Stimulated activated CD8-positive, alpha-beta memory T cell treated with anti-CD3 and anti-CD28 coated beads, Interleukin-12 subunit alpha, Interleukin-12 subunit beta, amount 100 ng/mL, for 4 hours (primary cell): Measurements from ENCODE around the gene SURF4.
"Not testable (repeated sequence)": the region's sequence is repeated elsewhere in the genome, so short reads cannot be mapped to it uniquely, and the experiment has no call there.

Experiments used
- DNase-seq: peaks from one replicate; pipeline ENCODE4 v3.0.0-alpha.2; 2020; ENCODE audit warnings: low read depth

SURF4 gene

GRCh38 chr9:133397370-133397769, 21.5 kb upstream of the SURF4 start:
- no peak for DNase-seq

DNA sequence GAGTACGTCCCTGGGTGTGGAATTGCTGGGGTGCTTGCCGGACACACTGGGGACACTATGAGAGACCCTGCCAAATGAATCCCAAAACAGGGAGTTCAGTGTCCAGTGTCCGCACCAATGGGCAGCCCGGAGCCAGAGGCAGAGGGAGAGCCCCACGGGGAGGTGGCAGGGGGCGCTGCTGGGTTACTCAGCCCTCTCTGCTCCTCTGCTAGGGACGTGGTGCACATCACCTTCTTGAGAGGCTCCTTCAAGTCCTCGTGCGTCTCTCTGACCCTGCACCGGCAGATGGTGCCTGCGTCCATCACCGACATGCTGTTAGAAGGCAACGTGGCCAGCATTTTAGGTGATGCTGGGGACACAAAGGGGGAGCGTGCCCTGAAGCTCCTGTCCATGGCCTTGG, 21.1 kb upstream of the SURF4 start:
- no peak for DNase-seq

DNA sequence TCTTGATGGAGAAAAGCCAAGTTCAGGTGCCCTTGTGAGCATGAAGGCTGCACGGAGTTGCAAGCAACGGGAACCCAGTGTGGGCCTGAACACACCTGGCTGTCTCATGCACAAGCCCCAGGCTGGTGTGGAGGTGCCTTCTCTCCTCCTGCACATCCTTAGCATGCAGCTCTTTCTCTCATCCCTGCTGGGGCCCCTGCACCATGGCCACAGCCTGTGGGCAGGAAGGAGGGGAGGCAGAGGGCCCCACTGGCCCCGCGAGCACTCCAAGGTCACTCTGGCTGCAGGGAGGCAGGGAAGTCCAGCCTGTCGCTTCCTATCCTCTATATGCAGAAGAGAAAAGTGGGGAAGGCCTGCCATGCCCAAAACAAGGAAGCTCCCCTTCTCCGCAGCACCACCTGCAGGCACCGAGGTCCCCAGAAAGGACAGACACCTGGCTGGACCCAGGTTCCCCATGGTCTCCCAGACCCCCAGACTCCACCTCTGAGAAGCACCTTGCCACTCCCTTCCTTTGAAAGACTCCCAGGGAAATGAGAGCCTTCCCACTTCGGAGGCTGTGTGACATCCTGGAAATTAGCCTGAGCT, 18.9 kb upstream of the SURF4 start:
- DNase-seq: no peak

DNA sequence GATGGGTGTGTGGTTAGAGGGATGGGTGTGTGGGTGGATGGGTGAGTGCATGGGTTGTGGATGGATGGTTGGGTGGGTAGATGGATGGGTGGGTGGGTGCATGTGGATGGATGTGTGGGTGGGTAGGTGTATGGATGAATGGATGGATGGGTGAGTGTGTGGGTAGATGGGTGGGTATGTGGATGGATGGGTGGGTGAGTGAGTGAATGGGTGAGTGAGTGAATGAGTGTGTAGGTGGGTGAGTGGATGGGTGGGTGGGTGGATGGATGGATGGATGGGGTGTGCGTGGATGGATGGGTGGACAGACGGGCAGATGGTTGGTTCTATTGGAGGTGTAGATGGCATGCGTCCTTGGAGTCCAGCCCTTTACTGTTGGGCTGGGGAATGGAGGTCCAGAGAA, 17.5 kb upstream of the SURF4 start:
- no peak for DNase-seq

DNA sequence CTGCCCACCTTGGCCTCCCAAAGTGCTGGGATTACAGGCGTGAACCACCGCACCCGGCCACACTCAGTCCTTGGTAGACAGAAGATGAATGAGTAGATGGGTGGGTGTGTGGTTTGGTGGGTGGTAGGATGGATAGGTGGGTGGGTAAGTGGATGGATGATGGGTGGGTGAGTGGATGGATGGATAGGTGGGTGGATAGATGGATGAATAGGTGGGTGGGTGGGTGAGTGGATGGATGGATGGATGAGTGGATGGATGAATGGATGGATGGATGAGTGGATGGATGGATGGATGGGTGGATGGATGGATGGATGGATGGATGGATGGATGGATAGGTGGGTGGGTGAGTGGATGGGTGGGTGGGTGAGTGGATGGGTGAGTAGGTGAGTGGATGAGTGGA, 16.4 kb upstream of the SURF4 start:
- not testable (repeated sequence) for DNase-seq

DNA sequence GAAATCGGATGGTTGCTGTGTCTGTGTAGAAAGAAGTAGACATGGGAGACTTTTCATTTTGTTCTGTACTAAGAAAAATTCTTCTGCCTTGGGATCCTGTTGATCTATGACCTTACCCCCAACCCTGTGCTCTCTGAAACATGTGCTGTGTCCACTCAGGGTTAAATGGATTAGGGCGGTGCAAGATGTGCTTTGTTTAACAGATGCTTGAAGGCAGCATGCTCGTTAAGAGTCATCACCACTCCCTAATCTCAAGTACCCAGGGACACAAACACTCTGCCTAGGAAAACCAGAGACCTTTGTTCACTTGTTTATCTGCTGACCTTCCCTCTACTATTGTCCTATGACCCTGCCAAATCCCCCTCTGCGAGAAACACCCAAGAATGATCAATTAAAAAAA, 15.6 kb upstream of the SURF4 start:
- DNase-seq: not testable (repeated sequence)

DNA sequence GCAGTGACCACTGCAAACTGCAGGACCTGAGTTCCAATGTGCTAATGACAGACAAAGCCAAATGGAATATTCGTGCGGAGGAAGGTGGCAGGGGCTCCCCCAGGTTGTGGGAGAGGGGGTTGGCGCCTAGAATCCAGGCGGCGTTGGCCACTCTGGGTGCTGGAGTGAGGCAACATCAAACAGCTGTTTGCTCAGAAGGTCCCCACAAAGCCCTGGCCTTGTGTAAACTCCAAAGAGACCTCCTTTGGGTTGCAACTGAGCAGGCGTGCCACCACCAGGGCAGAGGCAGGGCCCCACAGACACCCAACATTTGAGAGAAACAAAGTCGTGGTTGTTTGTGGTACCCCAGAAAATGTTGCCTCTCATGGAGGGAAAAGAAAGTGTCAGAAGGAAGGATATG, 14.9 kb upstream of the SURF4 start:
- DNase-seq: no peak

DNA sequence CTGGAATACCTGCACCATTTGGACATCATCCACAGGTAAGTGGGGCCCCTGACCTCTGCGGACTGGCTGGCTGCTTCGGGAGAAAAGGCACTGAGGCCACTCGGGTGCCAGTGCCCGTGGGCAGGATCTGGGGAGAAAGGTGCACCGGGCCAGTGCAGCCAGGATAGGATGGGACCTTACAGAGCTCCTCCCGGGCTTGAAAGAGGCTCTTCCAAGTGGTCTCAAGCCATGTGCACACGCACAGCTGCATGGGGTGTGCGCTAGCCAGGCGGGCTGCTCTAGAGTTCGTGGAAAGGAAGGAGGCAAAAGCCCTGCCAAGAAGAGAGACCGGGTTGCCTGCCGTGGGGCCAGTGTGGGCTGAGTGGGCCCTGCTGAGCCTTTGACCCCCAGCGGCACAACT, 13.7 kb upstream of the SURF4 start:
- DNase-seq: no peak

- no peak for DNase-seq
Measured at GRCh38 chr9:133389025-133389557, 13.2 kb upstream of the SURF4 start.

DNA sequence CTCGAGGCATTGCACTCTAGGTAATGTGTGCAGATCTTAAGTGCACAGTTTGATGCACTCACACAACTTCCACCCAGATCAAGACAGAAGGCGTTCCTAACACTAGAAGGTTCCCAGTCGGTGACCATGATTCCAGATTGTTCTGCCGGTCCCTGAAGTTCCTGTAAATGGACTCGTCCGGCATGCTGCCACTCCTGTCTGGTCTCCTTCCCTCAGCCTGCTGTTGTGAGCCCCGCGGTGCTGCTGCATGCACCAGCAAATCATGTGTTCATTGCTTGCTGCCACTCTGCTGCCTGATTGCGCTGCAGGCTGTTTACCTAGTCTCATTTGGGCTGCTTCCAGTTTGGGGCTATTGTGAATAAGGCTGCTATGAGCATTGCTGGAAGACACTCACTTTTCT, 11.8 kb upstream of the SURF4 start:
- no peak for DNase-seq

GRCh38 chr9:133386338-133386737, 10.5 kb upstream of the SURF4 start:
- no peak for DNase-seq

DNA sequence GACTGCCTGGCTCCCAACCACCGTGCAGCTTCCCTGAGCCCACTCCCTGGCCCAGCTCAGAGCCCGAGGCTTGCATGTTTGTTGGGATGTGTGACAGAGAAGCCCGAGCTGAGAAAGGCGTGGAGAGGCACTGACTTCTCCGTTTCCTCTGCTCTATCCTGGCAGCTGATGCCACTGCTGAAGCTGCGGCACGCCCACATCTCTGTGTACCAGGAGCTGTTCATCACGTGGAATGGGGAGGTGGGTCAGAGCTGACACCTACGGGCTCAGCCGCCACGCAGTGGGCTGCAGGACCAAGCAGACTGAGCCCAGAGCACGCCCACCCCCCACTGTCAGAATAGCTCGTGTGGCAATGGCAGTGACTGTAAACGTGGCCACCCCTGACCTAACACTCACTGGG, 9.6 kb upstream of the SURF4 start:
- DNase-seq: no peak

GRCh38 chr9:133384736-133385321, 9.0 kb upstream of the SURF4 start:
- no peak for DNase-seq

DNA sequence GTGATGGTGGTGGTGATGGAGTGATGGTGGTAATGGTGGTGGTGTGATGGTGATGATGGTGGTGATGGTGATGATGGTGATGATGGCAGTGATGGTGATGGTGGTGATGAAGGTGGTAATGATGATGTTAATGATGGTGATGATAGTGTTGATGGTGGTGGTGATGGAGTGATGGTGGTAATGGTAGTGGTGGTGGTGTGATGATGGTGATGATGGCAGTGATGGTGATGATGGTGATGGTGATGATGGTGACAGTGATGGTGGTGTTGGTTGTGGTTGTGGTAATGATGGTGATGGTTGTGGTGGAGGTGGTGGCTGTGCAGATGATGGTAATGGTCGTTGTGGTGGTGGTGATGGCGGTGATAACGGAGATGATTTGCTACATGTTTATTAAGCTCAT, 7.6 kb upstream of the SURF4 start:
- DNase-seq: no peak

DNA sequence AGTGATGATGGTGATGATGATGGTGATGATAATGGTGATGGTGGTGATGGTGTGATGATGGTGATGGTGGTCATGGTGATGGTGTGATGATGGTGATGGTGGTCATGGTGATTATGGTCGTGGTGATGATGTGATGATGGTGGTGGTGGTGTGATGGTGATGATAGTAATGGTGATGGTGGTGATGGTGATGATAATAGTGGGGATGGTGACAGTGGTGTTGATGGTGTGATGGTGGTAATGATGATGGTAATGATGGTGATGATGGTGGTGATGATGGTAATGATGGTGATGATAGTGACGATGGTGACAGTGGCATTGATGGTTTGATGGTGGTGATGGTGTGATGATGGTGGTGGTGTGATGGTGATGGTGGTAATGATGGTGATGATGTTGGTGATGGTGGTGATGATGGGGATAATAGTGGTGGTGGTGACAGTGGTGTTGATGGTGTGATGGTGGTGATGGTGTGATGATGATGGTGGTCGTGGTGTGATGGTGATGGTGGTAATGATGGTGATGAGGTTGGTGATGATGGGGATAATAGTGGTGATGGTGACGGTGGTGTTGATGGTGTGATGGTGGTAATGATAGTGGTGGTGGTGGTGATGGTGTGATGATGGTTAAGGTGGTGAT, 6.8 kb upstream of the SURF4 start:
- DNase-seq: no peak

- no peak for DNase-seq
Measured at GRCh38 chr9:133380734-133381133, 4.9 kb upstream of the SURF4 start.

DNA sequence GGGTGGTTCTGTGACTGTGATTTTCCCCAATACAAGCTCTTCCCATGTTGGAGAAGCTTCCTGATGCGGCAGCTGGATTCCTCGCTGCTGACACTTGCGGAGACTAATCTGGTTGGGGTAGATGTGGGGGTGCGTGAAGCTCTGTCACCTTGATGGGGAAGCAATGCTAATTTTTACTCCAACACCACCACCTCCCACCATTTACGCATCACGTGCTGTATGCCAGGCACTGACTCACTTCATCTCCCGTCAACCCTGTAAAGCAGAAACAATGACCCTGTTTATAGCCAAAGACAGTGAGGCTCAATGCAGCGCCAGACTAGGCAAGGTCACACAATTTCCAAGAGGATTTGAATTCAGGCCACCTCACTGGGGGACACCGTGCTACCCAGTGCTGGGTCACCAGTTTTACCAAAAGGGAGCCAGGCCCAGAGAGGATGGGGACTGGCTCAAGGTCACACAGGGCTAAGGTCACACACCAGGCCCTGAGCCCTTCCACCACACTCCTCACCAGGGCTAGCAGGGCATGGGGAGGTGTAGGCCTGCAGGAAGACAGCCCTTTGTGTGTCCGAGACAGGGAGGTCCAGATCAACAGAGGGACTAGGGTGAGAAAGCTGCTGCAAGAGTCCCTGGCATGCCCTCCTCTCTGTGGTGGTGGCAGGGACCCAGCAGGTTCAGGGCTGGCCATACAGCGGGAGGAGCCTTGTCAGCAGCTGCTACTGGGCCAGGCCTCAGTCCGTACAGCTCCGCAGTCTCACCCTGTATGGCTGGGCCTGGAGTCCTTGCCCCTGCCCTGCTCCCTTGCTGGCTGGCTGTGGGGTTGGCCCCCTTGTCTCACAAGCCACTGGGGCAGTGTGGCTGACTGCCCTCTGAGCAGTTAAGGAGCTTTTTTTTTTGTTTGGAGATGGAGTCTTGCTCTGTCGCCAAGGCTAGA, 3.6 kb upstream of the SURF4 start:
- DNase-seq: no peak

DNA sequence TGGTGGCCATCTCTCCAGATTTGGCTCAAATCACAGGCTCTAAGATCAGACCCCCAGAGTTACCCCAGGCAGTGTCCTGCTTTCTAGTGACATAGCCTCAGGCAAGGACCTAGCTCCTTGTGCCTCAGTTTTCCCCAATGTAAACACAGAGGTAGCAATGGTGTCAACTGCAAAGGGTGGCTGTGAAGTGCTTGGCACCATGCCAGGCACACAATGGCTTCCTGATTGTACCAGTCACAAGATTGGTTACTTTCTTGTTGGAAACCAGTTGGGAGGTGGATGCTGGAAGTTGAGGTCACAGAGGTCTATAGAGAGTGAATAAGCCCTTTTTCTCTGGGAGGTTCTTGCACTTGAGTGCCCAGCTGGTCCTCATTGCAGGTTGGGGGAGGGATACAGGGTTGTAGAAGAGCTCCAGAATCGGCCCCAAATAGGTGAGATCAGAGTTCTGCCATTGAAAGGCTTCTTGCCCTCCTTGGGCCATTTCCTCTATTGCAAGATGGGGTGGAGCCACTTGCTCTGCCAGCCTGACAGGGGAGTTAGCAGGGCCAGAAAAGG, 2.6 kb upstream of the SURF4 start:
- DNase-seq: no peak

- no peak for DNase-seq
Measured at GRCh38 chr9:133377721-133378216, 1.9 kb upstream of the SURF4 start.

- not testable (repeated sequence) for DNase-seq
Measured at GRCh38 chr9:133377280-133377679, 1.4 kb upstream of the SURF4 start.

DNA sequence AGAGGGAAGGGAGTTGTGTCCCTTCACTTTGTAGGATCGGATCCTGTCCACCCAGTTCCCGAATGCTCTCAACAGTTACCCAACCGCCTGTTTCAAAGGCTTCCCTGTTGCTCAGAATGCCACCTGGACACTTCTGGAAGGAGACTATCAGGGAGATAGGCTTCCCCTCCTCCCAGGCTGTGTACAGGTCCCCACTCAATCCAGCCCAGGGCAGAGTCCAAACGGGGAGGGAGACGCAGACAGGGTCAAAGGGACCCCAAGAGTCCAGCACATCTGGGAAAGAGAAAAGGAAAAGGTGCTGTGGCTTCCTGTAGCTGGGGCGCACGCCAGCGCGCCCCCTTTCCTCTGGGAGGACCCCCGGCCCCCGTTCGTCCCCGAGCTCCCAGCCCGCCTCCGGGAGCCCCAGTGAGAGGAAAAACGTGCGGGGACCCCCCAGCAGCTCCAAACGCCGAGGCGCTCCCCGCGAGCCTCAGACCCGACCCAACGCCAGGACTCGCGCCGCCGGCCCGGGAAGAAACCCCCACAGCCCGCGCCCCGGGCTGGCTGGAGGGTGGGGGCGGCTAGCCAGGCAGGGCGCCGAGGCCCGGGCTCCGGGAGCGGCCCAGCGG, 640 bp downstream of the SURF4 start:
- no peak for DNase-seq
